GM18520 (cell line): ENCODE results near the gene LRP1B.
"Not testable (repeated sequence)": the region's sequence is repeated elsewhere in the genome, so short reads cannot be mapped to it uniquely, and the experiment has no call there.

ENCODE experiments used
- ATAC-seq: cut with Tn5 transposase; IDR thresholded peaks from one replicate; pipeline ENCODE4 v1.9.1; 2021; ENCODE audit not compliant: unreplicated experiment

LRP1B gene

DNA sequence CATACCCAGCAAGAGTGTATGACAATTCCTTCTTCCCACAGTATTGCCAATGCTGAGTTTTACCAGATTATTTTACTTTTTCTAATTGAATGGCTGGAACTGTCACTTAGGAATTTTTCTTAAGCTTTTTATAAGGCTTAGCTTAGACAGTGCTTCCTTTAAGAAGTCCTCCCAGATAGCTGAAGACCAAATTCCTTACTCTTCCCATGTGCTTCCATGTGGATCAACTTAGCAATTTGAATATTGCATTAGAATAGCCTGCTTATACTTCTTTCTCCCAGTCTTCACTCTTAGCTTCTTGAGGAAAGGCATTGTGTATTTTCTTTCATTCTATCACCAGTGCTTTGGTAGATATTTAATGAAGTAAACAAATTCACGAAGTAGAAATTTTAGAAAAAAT is 1144.4 kb downstream of the LRP1B start:
- ATAC-seq, result no peak

GRCh38 chr2:140975237-140975636 is 1155.6 kb downstream of the LRP1B start:
- no peak for ATAC-seq

- no peak for ATAC-seq
Measured at GRCh38 chr2:140972724-140973123, 1158.1 kb downstream of the LRP1B start.

DNA sequence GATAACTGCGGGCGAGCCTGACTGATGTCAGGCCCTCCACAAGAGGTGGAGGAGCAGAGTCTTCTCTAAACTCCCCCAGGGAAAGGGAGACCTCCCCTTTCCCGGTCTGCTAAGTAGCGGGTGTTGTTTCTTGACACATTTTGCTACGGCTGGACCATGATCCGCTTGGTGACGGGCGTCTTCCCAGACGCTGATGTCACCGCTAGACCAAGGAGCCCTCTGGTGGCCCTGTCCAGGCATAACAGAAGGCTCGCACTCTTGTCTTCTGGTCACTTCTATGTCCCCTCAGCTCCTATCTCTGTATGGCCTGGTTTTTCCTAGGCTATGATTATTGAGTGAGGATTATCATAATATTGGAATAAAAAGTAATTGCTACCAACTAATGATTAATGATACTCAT is 1166.5 kb downstream of the LRP1B start:
- ATAC-seq, result not testable (repeated sequence)

- ATAC-seq, result no peak
Measured at GRCh38 chr2:140949932-140950331, 1180.9 kb downstream of the LRP1B start.

- ATAC-seq, result no peak
Measured at GRCh38 chr2:140947236-140947635, 1183.6 kb downstream of the LRP1B start.

DNA sequence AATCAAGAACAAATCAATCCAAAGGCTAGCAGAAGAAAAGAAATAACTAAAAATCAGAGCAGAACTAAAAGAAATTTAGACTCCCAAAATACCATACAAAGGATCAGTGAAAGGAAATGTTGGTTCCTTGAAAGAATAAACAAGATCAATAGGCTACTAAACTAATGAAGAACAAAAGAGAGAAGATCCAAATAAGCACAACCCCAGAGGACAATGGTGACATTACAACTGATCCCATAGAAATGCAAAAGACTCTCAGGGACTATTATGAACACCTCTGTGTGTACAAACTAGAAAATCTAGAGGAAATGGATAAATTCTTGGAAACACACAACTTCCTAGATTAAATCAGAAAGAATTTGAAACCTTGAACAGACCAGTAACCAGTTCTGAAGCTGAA is 1186.9 kb downstream of the LRP1B start:
- ATAC-seq, result no peak

DNA sequence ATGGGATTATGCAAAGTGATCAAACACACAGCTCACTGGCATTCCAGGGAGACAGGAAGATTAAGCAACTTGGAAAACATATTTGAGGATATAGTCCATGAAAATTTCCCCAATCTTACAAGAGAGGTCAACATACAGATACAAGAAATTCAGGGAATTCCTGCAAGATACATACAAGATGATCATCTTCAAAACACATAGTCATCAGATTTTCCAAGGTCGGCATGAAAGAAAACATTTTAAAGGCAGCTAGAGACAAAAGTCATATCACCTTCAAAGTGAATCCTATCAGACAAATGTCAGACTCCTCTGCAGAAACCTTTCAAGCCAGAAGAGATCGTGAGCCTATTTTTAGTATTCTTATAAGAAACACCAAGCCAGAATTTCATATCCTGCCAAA is 1188.5 kb downstream of the LRP1B start:
- ATAC-seq, result no peak

GRCh38 chr2:140929849-140930248 is 1201.0 kb downstream of the LRP1B start:
- no peak for ATAC-seq

DNA sequence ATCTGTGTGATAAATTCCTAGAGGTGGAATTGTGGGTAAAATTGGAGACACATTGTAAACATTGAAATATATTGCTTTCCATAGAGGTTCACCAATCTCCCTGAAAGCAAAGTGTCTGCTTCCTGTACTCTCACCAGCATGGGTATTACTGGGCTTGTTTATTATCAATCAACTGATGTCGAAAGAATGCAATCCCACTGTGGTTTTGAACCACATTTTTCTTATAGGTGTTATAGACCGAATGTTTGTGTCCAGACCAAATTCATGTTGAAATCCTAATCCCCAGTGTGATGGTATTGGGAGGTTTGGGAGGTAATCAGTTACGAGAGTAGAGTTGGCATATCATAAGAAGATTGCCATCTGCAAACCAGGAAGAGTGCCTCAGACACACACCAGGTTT is 1212.4 kb downstream of the LRP1B start:
- ATAC-seq, result no peak

GRCh38 chr2:140916410-140916809 is 1214.4 kb downstream of the LRP1B start:
- ATAC-seq, result no peak

DNA sequence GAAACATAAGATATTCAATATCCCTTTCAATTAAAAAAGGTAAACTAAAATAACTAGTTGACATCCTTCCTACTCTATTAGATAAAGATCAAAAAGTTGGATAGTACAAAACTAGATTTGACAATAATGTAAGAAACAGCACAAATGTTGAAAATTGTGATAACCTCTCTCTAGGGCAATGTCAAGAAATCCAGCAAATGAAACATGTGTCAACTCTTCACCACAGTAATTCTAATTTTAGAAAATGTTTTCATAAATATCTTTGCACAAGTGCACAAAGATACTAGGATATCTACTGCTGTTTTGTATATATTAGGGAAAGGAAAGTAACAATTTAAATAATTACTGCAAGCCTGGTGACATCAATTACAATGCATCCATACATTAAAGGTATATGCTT is 1220.1 kb downstream of the LRP1B start:
- no peak for ATAC-seq

- no peak for ATAC-seq
Measured at GRCh38 chr2:140905083-140905781, 1225.6 kb downstream of the LRP1B start.

DNA sequence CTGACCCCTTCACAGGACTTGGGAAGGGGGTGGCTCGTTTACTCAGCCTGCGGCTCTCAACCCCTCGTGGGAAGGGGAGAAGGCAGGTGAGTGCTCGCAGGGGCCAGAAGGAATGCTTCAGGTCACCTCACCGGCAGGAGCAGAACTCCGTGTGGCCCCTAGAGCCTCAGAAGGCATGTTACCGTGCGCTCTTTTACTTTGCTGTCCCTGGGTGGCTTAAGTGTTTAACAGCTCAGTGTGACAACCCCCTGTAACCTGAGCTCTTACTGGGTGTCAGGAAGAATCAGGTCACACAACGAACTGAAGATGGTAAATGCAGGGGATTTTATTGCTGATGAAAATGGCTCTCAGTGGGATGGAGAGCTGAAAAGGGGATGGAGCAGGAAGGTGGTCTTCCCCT is 1235.4 kb downstream of the LRP1B start:
- ATAC-seq, result no peak

- ATAC-seq, result no peak
Measured at GRCh38 chr2:140893685-140894084, 1237.1 kb downstream of the LRP1B start.

DNA sequence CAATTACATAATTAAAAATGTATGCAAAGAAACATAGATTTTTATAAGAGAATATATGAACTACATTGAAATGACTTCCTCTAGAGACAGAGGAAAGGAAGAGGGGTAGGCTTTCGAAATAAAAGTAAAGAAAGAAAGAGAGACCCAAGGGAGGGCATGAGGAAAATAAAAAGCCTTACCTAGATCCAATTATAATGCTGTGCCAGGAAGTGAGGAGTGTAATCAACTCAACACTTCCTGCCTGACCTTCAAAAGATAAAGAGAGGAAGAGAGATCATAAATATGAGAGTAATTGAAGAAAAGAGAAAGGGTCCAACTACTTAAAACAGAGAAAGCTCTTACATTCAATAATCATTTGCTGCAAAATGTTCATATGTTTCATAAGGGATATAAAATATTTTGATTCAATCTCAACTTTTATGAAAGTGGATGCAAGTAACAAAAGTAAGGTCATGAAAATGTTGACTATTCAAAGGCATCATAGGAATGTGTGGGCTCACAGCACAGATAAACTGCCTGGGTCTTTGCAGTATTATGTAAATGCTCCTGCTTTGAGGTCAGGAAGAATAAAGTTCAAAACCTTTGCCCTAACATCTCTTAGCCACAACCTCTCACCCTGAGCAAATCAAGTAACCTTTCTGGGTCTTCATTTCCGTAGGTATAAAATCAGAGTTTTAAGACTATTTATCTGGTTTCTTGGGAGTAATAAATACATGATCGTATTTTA is 1237.7 kb downstream of the LRP1B start:
- no peak for ATAC-seq

GRCh38 chr2:140892436-140892835 is 1238.4 kb downstream of the LRP1B start:
- no peak for ATAC-seq

DNA sequence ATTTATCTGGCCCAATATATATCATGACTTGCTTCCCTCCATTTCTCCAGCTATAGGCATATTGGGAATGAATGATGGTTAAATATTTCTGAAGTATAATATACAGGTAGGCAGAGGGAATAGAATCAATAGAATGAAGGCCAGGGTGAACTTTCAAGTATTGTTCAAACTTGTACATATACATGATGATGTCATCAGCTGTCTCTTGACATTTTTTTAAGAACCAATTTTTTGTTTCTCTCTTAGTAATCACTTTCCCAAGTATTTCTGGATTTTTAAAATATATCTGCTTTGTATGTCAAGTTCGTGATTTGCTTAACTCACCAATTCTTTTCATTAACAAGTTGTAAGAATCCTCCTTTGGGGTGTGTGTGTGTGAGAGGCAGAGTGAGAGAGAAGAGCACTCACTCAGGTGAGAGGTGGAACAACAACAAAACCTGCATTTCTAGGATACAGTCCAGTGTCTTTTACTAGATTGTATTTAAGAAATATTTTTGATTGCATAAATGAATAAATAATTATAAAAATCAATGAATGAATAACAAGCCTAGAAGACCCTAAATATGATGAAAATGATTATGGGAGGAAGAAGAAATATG is 1239.1 kb downstream of the LRP1B start:
- no peak for ATAC-seq

GRCh38 chr2:140882671-140883620 is 1247.9 kb downstream of the LRP1B start:
- ATAC-seq, result no peak

DNA sequence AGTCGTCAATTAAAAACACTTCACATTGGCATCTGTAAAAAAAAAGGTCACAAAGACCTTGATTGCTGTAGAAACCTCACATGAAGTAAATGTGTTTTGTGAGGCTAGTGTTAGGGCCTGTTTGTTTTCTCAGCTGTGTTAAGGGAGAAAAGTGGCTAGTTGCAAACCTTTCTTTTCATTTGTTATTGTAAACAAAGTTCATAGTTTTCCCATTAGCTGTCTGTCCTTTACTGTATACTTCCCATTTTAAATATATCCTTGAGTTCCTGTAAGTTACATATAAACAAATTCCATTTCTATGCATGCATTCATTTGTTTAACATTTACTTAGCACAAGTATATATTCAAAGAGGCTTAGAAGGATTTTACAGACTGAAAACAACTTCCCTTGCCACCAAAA is 1250.2 kb downstream of the LRP1B start:
- ATAC-seq, result no peak

- ATAC-seq, result no peak
Measured at GRCh38 chr2:140876015-140876414, 1254.8 kb downstream of the LRP1B start.
